ENCODE data around the gene ADGRE2.
"Not testable (repeated sequence)": the region's sequence is repeated elsewhere in the genome, so short reads cannot be mapped to it uniquely, and the experiment has no call there.

The ADGRE2 gene

GRCh38 chr19:14778110-14778845 lies at the start of gene ADGRE2:
Gene ADGRE2, minus strand, starts transcription at chr19:14778560. Its CDS starts 1,804 bp downstream, at chr19:14776756.
- ATAC-seq = not testable (repeated sequence)

GRCh38 chr19:14826006-14826405 lies 47.6 kb upstream of the ADGRE2 start:
- no peak for ATAC-seq

GRCh38 chr19:14821937-14822336 lies 43.6 kb upstream of the ADGRE2 start:
- no peak for ATAC-seq

GRCh38 chr19:14818588-14818987 lies 40.2 kb upstream of the ADGRE2 start:
- no peak for ATAC-seq

GRCh38 chr19:14817052-14817451 lies 38.7 kb upstream of the ADGRE2 start:
- no peak for ATAC-seq

- no peak for ATAC-seq
Measured at GRCh38 chr19:14814982-14815652, 36.8 kb upstream of the ADGRE2 start.

- ATAC-seq = no peak
Measured at GRCh38 chr19:14809272-14810057, 31.1 kb upstream of the ADGRE2 start.

- no peak for ATAC-seq
Measured at GRCh38 chr19:14804765-14805164, 26.4 kb upstream of the ADGRE2 start.

GRCh38 chr19:14798760-14799159 lies 20.4 kb upstream of the ADGRE2 start:
- ATAC-seq = no peak

GRCh38 chr19:14796021-14796420 lies 17.7 kb upstream of the ADGRE2 start:
- no peak for ATAC-seq

GRCh38 chr19:14795078-14795721 lies 16.8 kb upstream of the ADGRE2 start:
- no peak for ATAC-seq

- not testable (repeated sequence) for ATAC-seq
Measured at GRCh38 chr19:14792250-14792649, 13.9 kb upstream of the ADGRE2 start.

GRCh38 chr19:14786421-14786851 lies 8.1 kb upstream of the ADGRE2 start:
- ATAC-seq = no peak

GRCh38 chr19:14785102-14785793 lies 6.9 kb upstream of the ADGRE2 start:
- ATAC-seq = peak; percentile 25 to 38

GRCh38 chr19:14784730-14785101 lies 6.4 kb upstream of the ADGRE2 start:
- ATAC-seq = peak; percentile 30 to 35

- ATAC-seq = not testable (repeated sequence)
Measured at GRCh38 chr19:14783410-14783998, 5.1 kb upstream of the ADGRE2 start.

- ATAC-seq = no peak
Measured at GRCh38 chr19:14782626-14783409, 4.5 kb upstream of the ADGRE2 start.

GRCh38 chr19:14781713-14782536 lies 3.6 kb upstream of the ADGRE2 start:
- ATAC-seq = not testable (repeated sequence)

GRCh38 chr19:14780622-14781225 lies 2.4 kb upstream of the ADGRE2 start:
- not testable (repeated sequence) for ATAC-seq

GRCh38 chr19:14779151-14779550 lies 791 bp upstream of the ADGRE2 start:
- ATAC-seq = no peak

Measured in activated CD4-positive, CD25-positive, alpha-beta regulatory T cell treated with anti-CD3 and anti-CD28 coated beads, Interleukin-2, amount 50 U/mL, for 24 hours (primary cell).